GM21360 (cell line): ENCODE measurements around the gene ANKK1.

Experiments
- ATAC-seq: cut with Tn5 transposase; IDR thresholded peaks from one replicate; pipeline ENCODE4 v1.9.1; 2021; ENCODE audit warnings: mild to moderate bottlenecking, moderate library complexity; ENCODE audit not compliant: unreplicated experiment

The ANKK1 gene, protein sequence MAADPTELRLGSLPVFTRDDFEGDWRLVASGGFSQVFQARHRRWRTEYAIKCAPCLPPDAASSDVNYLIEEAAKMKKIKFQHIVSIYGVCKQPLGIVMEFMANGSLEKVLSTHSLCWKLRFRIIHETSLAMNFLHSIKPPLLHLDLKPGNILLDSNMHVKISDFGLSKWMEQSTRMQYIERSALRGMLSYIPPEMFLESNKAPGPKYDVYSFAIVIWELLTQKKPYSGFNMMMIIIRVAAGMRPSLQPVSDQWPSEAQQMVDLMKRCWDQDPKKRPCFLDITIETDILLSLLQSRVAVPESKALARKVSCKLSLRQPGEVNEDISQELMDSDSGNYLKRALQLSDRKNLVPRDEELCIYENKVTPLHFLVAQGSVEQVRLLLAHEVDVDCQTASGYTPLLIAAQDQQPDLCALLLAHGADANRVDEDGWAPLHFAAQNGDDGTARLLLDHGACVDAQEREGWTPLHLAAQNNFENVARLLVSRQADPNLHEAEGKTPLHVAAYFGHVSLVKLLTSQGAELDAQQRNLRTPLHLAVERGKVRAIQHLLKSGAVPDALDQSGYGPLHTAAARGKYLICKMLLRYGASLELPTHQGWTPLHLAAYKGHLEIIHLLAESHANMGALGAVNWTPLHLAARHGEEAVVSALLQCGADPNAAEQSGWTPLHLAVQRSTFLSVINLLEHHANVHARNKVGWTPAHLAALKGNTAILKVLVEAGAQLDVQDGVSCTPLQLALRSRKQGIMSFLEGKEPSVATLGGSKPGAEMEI

DNA sequence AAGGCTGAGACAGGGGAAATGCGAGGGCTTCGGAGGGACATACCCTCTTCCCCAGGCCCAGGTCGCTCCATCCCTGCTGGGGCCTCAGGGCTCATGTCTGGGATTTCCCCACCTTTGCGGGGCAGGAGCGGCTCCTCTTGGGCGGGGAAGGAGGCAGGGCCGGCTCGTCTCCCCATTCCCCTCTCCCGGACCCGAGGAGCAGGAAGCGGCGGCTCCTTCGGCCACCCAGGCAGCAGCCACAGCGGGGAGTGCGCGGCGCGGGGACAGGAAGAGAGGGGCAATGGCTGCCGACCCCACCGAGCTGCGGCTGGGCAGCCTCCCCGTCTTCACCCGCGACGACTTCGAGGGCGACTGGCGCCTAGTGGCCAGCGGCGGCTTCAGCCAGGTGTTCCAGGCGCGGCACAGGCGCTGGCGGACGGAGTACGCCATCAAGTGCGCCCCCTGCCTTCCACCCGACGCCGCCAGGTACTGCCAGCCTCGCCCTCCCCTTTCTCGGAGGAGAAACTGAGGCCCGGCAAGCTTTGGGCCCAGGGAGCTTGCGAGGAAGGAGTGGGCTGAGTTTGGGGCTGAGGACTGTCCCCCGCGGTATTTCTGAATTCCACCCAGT is at the start of gene ANKK1:
Gene ANKK1, plus strand, starts transcription at position 175 of the 607 bp plus-strand sequence. Its CDS starts 106 bp downstream, at position 281.
- no peak for ATAC-seq

DNA sequence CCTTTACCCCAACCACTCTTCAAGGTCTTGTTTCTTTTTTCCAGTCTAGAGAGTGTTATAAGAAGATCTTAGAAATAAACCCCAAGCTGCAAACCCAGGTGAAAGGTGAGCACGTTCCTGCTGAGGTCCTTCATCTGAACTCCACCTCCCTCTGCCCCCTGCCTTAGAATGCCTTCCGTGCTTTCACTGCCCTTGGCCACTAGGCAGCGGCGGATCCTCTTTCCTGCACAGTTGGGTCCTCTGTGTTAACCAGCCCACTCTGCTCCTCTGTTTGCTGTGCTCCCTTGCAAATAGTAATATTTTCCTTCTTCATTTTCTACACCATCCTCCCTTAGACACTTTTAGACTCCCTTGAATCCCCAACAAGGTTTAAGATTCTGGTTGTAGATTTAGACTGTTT is 48.8 kb upstream of the ANKK1 start:
- ATAC-seq: no peak

DNA sequence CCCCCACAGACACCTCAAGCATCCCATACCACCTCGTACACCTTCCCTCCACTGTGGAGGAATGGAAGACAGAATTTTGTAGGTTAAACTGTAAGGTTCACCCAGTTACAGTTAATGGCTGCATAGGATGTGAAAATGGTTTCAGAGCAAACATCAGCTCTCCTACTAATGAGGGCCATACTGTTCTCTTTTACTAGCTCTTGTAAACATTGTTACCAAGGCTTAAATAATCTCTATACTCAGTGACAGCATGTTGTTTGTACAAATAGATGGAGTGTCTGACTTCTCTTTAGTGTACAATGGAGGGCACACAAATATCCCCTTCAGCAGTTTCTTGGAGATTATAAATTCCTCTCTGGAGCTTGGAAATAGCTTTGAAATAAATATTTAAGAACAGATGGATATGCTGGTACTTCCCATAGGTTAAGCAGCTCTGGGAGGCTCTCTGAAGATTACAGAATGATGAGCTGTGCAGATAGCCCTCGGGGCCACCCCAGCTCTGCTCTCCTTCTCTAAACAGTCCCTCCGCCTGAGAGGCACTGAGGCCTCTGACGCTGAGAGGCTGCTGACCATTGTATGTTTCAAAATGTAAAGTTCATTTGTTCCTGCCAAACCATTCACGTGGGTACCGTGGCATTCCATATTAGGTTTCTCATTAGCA is 47.5 kb upstream of the ANKK1 start:
- ATAC-seq: no peak

DNA sequence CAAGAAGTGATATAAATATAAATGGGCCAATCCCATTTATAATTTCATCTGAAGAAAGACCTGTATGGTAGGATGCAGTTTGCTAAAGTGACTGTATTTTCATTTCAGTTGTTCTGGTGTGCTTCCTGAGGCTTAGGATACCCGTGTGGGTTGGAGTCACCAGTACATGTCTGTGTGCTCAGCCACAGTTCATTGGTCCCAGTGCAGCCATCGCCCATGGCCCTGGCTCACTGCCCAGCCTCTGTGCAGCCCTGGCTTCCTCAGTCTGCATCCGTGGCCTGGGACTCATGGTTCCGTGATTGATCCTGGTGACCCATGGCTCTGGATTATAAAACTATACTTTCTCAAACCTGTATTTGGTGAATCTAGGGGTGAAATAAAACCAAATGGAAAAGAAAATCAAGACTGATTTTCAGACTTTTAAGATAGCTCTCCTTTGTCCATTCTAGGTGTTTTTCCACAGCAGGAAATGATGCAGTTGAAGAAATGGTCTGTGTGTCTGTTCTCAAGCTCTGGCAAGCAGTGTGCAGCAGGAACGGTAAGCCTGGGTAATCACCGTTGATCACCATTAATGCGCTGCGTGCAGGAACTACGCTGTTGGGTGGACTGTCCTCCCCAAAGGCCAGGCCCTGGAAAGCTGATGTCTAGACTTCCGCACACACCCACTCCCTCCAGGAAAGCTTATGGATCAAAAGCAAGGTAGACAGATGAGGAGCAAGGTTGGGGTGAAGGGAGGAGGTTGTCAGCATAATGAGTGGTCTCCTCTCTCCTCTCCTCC is 46.0 kb upstream of the ANKK1 start:
- no peak for ATAC-seq

DNA sequence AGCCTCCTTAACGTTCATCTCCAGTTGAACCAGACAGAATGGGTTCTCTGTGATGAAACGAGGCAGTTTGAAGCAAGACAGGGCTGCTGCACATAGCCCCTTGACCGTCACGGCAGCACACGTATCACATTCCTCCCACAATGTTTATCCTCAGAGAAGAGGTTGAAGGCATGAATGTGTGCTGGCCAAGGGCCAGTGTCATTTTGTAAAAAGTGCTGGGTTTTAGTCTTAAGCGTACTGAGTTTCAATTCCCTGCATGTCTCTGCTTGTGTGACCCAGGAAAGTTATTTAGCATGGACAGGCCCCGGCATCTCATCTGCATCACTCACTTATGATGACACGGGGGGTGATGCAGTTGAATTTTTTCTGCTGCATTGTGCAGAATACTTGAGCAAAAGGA is 41.6 kb upstream of the ANKK1 start:
- ATAC-seq: no peak

DNA sequence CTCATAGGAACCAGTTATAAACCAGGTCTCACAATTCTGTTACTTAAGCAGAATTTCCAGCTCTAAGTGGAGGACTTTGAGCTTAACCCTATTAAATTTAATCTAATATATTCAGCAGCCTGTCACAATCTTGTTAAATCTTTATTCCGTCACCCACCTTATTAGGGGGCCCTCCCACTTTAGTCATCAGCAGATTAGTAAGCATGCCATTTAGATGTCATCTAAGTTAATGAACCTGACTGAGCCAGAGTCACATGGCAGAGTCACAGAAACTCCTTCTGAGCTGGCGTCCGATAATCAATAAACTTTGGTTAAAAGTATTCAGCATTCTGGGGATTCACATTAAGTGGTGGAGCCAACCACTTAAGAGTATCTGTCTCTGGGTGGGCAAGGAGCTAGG is 38.1 kb upstream of the ANKK1 start:
- no peak for ATAC-seq

DNA sequence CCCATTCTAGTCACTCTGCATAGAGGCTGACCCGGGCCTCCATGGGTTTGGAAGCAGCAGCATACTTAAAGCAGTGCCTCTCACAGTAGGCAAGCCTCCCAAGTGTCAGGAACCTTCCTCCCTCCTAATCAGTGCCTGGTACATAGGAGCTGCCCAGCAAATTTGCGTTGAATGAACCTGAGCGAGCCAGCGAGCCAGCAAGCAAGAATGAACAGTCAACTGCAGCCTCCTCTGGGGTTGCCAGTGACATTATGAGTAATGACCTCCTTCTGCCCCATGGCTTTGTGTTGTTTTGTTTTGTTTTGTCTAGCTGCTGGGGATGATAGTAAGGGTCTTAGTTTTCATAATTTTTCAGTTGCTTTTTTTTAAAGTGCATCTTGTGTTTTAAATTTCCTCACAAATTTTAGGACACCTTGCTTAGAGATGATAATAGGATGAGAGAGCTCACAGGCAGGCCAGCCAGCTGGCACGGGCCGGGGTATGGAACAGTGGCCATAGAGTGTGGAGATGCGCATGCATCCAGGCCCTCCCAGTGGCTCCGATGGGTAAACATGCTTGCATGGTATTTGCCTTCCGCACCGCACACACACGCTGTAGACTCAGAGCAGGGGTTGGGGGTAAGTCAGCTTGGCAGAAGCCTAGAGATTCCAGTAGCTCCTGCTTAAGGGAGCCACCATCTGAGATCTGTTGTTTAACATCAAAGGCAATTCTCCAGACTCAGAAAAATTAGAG is 37.1 kb upstream of the ANKK1 start:
- ATAC-seq: no peak

DNA sequence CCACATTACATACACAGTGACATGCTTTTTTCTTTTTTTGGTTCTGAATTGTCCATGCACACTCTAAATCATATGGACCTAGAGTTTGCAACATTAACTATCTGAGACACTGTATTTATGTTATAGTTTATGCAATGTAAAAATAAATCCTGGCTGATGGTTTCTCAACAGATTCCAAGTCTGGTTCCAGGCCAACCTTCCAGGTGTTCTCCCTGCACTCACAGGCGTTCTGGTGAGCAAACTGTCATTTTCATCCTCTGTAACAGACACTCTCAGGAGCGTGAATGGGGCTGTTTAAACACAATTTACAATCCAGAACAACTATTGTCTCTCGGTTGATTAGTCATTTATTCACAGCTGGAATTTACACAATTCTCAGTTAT is 36.5 kb upstream of the ANKK1 start:
- ATAC-seq: no peak

DNA sequence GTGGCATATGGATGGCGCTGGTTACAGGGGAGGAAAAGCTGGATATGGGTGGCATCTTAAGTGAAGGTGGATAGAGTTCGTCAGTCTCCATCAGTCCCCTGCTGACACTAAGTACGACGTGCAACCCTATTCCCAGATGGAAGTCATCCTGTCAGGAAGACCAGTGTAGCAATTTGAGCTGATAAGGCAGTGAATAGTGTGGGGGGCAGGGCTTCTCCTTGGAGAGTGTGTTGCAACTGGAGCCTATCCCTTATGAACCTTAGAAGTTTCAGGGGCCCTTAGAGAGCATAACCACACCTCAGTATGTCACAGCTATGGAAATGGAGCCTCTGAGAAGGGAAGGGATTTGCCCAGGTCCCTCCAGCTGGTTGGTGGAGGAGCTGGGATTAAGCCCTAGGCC is 36.1 kb upstream of the ANKK1 start:
- ATAC-seq: no peak

DNA sequence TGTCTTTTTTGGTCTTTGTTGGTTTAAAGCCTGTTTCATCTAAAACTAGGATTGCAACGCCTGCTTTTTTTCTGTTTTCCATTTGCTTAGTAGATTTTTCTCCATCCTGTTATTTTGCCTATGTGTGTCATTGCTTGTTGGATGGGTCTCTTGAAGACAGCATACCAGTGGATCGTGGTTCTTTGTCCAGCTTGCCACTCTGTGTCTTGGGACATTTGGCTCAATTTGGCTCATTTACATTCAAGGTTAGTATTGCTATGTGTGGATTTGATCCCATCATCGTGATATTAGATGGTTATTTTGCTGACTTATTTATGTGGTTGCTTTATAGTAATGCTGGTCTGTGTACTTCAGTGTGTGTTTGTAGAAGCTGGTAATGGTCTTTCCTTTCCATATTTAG is 31.4 kb upstream of the ANKK1 start:
- ATAC-seq: no peak

DNA sequence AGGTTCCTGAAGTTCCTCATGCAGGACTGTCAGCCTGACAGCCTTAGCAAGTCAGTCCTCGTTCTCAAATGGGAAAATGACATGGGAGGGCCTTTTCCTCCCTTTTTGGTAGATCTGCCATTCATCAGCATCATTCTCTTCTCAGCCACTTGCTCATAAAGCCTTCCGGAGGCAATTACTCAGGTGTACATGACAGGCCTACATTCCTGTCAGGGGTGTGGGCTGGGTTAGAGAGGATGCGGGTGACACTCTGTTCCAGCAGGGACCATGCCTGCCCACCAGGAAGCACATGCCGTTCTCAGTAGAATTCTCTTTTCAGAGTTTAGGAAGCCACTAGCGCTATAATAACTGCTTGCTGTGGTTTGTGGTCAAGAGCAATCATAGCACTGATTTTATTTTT is 24.2 kb upstream of the ANKK1 start:
- no peak for ATAC-seq

DNA sequence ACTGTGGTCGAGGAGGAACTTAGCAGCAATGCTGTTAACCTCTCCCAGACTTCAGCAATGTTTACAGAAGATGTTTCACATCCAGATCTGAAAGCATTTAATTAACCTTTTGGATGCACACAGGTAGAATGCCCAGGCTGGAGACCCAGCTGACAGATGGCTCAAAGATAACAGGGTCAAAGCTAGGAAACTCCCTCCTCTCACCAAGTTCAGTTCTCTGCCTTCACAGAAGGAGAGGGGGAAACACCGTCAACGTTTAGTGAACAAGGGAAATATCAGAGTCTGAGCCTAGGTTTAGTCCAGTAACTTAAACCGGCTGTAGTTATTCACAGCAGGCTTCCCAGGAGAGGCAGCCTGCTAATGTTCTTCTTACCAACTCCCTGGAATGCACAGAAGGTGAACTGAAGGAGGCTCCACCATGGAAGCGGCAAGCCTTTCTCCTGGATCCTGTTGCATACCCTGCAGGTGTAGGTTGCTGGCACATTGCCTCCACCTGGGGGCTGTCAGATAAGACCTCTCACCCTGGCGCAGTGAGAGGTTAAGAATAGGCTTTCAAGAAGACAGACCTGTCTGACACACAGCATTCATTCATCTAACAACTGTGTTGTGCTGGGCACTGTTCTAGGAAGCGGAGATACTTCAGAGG is 23.5 kb upstream of the ANKK1 start:
- no peak for ATAC-seq

DNA sequence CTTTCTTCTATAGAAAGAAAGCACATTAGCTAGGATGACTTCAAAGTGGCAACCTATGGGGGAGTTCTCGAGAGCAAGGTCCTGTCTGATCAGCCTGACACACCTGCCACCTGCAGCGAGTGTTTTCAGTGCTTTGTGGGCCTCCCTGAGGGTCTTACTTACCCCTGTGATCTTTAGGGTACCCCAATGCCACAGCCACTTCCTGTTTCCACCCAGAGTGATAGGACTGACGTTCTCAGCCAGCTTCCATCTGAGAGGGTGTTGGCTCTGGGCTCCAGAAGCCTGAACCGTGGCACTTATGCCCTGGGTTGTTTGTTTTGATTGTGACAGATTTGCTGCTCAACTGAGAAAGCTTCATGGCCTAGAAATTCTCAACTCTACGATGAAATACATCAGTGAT is 21.7 kb upstream of the ANKK1 start:
- ATAC-seq: no peak

DNA sequence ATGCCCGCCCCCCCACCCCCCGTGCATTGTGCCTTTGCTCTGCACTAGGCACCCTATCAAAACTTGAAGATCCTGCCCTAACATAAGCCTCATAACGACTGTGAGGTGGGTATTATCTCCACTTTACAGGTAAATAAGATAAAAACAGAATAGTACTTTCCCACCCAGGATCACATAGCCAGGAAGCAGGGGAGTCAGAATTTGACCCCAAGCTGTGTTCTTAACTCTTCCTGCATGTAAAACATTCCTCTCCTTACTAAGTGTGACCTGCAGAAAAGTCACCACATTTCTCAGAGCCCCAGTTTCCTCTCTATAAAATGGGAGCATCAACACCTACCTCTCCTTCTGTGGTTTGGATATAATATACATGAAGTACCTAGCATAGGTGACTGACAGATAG is 18.2 kb upstream of the ANKK1 start:
- ATAC-seq: no peak

DNA sequence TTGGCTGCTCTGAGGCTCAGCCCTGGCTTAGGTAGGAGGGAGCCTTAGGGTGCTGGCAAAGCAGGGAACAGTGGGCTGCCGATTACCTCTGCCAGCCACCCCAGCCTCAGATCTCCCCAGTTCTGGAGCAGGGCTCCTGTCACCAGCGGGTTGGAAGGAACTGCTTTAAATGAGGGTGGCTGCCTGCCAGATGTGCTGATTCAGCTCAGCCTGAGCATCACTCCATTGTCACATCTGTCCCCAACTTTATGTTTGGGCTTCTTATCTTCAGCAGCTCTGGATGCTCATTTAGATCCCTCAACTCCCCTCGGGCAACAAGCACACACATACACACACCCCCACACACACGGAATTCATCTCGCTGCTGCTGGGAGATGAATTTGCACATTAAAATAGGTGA is 16.9 kb upstream of the ANKK1 start:
- ATAC-seq: no peak

DNA sequence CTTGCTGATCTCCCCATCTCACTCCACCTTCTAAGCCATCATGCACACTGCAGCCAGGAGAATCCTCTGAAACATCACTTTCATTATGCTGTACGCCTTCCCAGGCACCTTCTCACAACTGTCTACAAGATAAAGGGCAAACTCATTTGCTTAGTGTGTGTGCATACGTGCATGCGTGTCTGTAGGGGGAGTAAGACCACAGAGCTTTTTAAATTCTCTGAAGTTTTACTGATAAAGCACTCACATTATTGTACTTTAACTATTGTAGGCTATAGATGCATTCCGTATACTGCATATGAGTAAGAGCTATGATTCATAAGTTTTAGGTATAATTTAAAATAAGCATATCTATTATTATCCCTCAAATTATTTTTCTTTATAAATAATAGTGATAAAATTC is 15.3 kb upstream of the ANKK1 start:
- ATAC-seq: no peak

DNA sequence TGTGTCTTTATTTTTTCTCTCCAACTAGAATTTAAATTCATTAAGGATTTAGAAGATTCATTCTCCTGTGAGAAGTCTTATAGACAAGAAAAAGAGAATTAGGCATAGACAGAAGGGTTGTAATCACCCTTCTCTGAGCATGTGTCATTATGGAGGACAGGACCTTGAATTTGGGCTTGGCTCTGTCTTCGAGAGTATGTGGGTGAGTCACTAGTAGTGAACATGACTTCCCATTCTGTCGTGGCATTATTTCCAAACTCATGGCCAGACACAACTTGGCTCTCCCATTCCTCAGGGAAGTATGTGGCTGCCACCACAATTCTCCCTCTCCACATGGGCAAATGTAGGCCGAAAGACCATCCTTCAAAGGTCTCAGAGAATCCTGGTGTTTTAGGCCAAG is 14.3 kb upstream of the ANKK1 start:
- ATAC-seq: no peak

DNA sequence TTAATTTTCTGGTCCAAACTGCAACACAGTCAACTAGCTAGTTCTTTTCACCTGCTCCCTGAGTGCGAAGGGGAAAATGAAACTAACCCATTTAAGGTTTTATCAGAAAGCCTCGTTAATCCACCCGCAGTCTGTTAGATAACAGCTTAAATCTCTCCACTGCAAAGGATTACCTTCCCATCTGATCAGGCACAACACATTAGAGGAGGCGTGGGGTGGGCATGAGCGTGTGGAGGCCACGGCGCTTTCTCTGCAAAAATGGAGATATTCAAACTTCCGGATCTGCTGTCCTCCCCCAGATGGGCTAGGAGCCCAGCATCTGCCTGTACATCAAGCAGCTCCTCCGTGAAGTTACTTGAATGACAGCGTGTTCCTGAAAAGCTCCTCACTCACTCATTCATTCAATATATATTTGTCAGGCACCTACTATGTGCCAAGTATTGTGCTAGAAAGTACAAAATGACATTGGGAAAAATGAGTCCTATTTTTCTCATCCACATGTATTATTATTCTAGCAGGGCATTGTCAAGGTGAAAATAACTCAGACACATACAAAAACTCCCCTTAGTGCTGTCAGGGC is 13.5 kb upstream of the ANKK1 start:
- ATAC-seq: no peak

DNA sequence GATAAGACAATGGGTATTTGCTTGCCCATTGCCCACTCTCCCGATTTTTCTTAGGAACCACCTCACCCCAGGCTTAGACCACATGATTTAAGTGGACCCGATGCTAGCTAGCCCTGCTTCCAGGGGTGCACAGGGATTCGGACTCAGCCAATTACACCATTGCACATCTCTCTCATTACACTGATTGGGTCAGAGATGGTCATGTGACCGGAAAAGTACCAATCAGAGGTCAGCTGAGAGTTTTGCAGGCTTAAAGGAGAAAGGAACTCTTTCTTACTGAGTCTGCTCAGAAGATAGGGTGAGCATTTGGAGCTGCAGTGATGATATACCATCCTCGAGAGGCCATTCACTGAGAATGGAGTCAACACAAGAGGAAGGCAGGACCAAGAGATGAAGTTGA is 12.2 kb upstream of the ANKK1 start:
- no peak for ATAC-seq
